Spleen (tissue), 7 donors: ENCODE results near the gene HOXB7.

Experiments used
- POLR2A ChIP-seq, 3 donors: fragments of 450-650 bp; IDR thresholded peaks; one replicate each; pipeline ENCODE4 v1.5.1; 2017; ENCODE audit warnings: antibody characterized with exemption in 3 of 3, mild to moderate bottlenecking in 1 of 3
- POLR2AphosphoS5 ChIP-seq, 3 donors: sonication (generic); formaldehyde crosslinking; IDR thresholded peaks; one replicate each; pipeline ENCODE4 v1.5.1; 2017; ENCODE audit warnings: antibody characterized with exemption in 3 of 3
- TF ChIP-seq, protein P1 (sequence below), 11 experiments: fragments of 200-600 bp in 7 of 11; fragments of 450-650 bp in 4 of 11; sonication (generic) in 4 of 11; IDR thresholded peaks in 8 of 11; conservative IDR thresholded peaks in 3 of 11; 1 replicate in 7 of 11; 2 replicates in 4 of 11; pipeline versions ENCODE4 v1.4.0 to v1.8.0; 2016 to 2021; ENCODE audit warnings: antibody characterized with exemption in 11 of 11, inconsistent platforms in 4 of 11, mild to moderate bottlenecking in 1 of 11
- donor health status: DM: no; HTN: no; CAD: no; lungs with moderate emphysema.
- donor health status: DM: no; HTN: no; CAD: no.
- donor health status: DM: no; HTN: no; CAD: no.

DNA sequence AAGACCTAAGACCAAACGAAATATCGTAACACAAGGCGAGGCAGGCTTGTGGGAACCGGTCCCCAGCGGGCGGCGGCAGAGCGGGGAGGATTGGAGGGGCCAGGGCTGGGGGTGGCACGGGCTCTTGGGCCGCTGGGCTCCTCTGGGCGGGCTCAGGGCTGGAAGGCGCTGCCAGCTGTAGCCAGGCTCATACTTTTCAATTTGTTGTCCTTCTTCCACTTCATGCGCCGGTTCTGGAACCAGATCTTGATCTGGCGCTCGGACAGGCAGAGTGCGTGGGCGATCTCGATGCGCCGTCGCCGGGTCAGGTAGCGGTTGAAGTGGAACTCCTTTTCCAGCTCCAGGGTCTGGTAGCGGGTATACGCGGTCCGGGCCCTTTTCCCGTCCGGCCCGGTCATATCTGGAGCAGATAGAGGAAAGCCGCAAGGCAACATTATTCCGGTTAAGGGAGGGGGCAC lies 18.7 kb downstream of the HOXB7 start:
- TF ChIP-seq POLR2A (IDR thresholded peaks at IDR 0.05) (no peak), POLR2AphosphoS5 (IDR thresholded peaks at IDR 0.05) (peak in 1 of 3 donors; percentile 26)
- TF ChIP-seq, protein P1, sequence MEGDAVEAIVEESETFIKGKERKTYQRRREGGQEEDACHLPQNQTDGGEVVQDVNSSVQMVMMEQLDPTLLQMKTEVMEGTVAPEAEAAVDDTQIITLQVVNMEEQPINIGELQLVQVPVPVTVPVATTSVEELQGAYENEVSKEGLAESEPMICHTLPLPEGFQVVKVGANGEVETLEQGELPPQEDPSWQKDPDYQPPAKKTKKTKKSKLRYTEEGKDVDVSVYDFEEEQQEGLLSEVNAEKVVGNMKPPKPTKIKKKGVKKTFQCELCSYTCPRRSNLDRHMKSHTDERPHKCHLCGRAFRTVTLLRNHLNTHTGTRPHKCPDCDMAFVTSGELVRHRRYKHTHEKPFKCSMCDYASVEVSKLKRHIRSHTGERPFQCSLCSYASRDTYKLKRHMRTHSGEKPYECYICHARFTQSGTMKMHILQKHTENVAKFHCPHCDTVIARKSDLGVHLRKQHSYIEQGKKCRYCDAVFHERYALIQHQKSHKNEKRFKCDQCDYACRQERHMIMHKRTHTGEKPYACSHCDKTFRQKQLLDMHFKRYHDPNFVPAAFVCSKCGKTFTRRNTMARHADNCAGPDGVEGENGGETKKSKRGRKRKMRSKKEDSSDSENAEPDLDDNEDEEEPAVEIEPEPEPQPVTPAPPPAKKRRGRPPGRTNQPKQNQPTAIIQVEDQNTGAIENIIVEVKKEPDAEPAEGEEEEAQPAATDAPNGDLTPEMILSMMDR (IDR thresholded peaks at IDR 0.05 in 8 of 11, conservative IDR thresholded peaks at IDR 0.05 in 3 of 11) = no peak
